Measurements from ENCODE around the gene ICA1L.

ICA1L gene

DNA sequence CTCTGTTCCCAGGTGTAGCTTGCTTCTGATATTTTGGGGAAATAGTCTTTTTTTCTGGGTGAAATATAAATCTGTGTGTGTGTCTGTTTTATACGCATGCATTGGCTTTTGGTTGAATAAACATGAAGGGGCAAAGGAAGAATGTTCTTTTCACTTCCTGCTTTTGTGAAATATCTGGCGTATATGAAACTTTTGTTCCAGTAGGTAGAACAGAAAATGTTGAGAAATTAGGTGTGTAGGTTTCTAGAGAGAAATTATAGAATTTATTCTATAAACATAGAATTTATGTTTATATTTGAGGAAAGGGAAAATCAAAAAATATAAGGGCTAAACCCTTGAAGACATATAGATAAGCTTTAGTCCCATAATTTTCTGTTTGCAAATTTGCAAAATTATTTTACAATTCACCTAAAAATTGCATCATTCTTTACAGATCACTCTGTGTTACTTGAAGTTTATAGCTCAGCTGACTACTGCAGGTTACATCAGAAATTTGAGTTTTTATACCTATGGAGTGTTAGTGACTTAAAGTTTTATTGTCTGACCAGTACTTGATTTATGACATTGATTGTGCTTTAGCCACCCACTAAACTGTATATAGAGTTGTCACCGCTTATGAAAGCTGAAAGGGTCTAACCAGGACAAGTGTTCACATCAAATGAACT is 120.7 kb downstream of the ICA1L start:
- no peak overlapping the region for H3K4me3 ChIP-seq (ENCODE audit: low read depth, low read length)

DNA sequence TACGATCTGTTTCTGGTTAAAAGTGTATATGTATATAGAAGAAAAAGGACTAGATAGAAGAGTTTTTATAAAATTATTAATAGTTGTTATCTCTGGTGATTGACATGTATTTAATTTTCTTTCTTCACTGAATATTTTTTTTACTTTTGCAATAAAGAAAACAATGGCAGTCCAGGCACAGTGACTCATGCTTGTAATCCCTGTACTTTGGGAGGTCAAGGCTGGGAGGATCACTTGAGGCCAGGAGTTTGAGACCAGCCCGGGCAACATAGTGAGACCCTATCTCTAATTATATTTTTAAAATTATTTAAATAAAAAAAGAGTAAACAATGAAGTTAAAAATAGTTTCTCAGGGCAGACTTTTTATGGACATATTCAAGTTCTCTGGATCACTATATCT is 122.1 kb downstream of the ICA1L start:
- H3K4me3 ChIP-seq (ENCODE audit: low read depth, low read length): no peak overlapping the region

DNA sequence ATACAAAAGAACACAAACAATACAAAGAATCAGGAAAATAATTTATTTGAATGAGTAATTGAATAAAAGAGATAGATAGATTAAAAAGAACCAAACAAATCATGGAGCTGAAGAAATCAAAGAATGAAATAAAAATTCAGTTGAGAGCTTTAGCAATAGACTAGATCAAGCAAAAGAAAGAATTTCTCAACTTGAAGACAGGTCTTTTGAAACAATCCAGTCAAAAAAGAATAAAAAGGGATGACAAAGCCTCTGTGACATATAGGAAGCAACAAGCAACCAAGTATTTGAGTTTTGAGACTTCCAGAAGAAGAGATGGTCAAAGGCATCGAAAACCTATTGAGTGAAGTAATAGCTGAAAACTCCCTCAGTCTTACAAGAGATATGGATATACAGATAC is 128.0 kb downstream of the ICA1L start:
- H3K4me3 ChIP-seq (ENCODE audit: low read depth, low read length): no peak overlapping the region

DNA sequence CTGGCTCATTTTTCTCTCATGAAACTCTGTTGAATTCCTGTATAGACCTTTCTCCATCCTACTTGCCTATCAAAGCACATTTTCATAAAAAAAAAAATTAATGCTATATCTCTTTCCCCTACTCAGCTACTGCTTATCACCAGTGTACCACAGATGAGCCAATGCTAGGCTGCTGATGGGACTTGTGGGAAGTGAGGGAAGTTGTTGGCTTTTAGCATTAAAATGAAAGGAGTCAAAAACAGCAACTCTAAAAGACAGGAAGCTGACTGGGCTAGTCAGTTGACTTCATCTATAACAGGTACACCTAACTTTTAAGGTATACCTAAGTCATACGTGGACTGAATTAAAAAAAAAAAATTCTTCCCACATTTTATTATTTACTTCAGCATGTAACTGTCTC is 134.7 kb downstream of the ICA1L start:
- H3K4me3 ChIP-seq (ENCODE audit: low read depth, low read length): no peak overlapping the region

DNA sequence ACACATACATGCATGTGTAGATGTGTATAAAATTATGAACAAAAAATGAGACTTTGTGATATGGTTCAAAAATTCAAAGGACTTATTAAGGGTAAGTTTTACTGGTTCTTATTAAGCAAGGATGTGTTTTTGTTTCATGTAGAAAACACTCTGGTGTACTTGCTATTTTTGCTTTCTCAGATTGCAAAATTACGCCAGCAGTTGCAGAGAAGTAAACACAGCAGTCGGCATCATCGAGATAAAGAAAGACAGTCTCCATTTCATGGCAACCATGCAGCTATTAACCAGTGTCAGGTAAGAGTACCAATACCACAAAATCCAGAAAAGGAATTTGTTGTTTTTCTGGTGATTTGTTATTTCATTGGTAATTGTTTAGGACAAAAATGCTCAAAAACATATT is 145.5 kb downstream of the ICA1L start:
- no peak overlapping the region for H3K4me3 ChIP-seq (ENCODE audit: low read depth, low read length)

DNA sequence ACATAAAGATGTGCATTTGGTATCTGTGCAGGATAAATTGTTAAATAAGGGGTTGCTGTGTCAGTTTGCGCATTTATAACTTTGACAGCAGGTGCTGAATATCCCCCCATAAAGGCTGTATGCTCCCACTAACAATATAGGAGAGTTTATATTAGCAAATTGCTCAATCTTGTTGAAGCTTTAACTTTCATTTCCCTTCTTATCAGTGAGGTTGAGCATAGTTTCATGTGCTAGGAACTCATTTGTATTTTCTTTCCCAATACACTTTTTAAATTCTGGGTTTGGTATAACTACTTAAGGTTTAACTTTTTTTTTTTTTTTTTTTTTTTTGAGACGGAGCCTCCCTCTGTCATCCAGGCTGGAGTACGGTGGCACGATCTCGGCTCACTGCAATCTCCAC is 147.8 kb downstream of the ICA1L start:
- no peak overlapping the region for H3K4me3 ChIP-seq (ENCODE audit: low read depth, low read length)

Measured in iPS-11a (cell line).